SK-N-SH (cell line): ENCODE results near the gene ATP12A. TPM values are rescaled to one million over a fixed set of nuclear protein-coding genes. Genes with fewer than 3 reads are reported as not detected.
"Not testable (repeated sequence)": the region's sequence is repeated elsewhere in the genome, so short reads cannot be mapped to it uniquely, and the experiment has no call there.

Experiments used
- CTCF ChIA-PET: fragments of 300-600, 350-600 bp; formaldehyde crosslinking; extraction: SDS; loops from one replicate; lab custom pipeline; 2021; lab: Yijun Ruan, JAX
- POLR2A ChIA-PET: fragments of 350-600 bp; sonication (Branson Sonifier 250); formaldehyde crosslinking; extraction: SDS; loops from one replicate; lab custom pipeline; 2020; ENCODE audit warnings: antibody characterized with exemption, inconsistent platforms; lab: Yijun Ruan, JAX
- DNase-seq: peaks from one replicate; pipeline ENCODE4 v3.0.0; 2012
- H2AFZ ChIP-seq: fragments of 200-600 bp; sonication (generic); 2 replicates; pipeline ENCODE4 v1.8.1; 2016; ENCODE audit warnings: antibody characterized with exemption, mild to moderate bottlenecking, low read depth
- H3F3A ChIP-seq: fragments of 200-600 bp; sonication (generic); replicated peaks from 2 replicates; pipeline ENCODE3; 2016; ENCODE audit warnings: antibody characterized with exemption, mild to moderate bottlenecking; ENCODE audit not compliant: insufficient read depth
- H3K27ac ChIP-seq, 2 experiments: fragments of 200-500 bp in 1 of 2; fragments of 200-600 bp in 1 of 2; sonication (Bioruptor generic) in 1 of 2; sonication (generic), shearing (Covaris generic) in 1 of 2; 2 replicates each; pipeline versions ENCODE4 v1.5.1 to v1.6.1; 2014 to 2016; ENCODE audit warnings: low read depth in 2 of 2, inconsistent platforms in 1 of 2, low read length in 1 of 2, mild to moderate bottlenecking in 1 of 2, mixed read lengths in 1 of 2
- H3K27me3 ChIP-seq: fragments of 200-600 bp; sonication (generic), shearing (Covaris generic); 2 replicates; pipeline ENCODE4 v1.6.1; 2016; ENCODE audit warnings: mixed run types; ENCODE audit not compliant: insufficient read depth
- H3K36me3 ChIP-seq, 2 experiments: fragments of 200-500 bp in 1 of 2; fragments of 200-600 bp in 1 of 2; sonication (Bioruptor generic) in 1 of 2; sonication (generic) in 1 of 2; replicated peaks in 1 of 2; 2 replicates each; pipeline versions ENCODE3 to v1.5.1; 2014 to 2016; ENCODE audit warnings: low read length in 1 of 2, mild to moderate bottlenecking in 1 of 2; ENCODE audit not compliant: insufficient read depth in 2 of 2, control insufficient read depth in 1 of 2
- H3K4me1 ChIP-seq, 2 experiments: fragments of 200-500 bp in 1 of 2; fragments of 200-600 bp in 1 of 2; sonication (Bioruptor generic) in 1 of 2; sonication (generic), shearing (Covaris generic) in 1 of 2; 2 replicates each; pipeline versions ENCODE4 v1.5.1 to v1.6.1; 2014 to 2016; ENCODE audit warnings: low read depth in 1 of 2, low read length in 1 of 2, mixed run types in 1 of 2; ENCODE audit not compliant: insufficient read depth in 2 of 2, control insufficient read depth in 1 of 2
- H3K4me2 ChIP-seq: fragments of 200-600 bp; sonication (generic), shearing (Covaris generic); 2 replicates; pipeline ENCODE4 v1.6.1; 2017; ENCODE audit warnings: mixed run types
- H3K4me3 ChIP-seq, 2 experiments: fragments of 200-500 bp in 1 of 2; fragments of 200-600 bp in 1 of 2; sonication (Bioruptor generic) in 1 of 2; sonication (generic), shearing (Covaris generic) in 1 of 2; 2 replicates each; pipeline versions ENCODE4 v1.5.1 to v1.8.1; 2014 to 2016; ENCODE audit warnings: low read depth in 2 of 2, inconsistent platforms in 1 of 2, low read length in 1 of 2, mild to moderate bottlenecking in 1 of 2, mixed read lengths in 1 of 2, moderate library complexity in 1 of 2
- H3K79me2 ChIP-seq: fragments of 200-600 bp; sonication (generic); 2 replicates; pipeline ENCODE4 v1.8.1; 2017; ENCODE audit warnings: mild to moderate bottlenecking; ENCODE audit not compliant: insufficient read depth
- H3K9ac ChIP-seq: fragments of 200-600 bp; sonication (generic); 2 replicates; pipeline ENCODE4 v1.6.1; 2017; ENCODE audit warnings: mixed run types
- H3K9me2 ChIP-seq: fragments of 200-600 bp; sonication (generic); 2 replicates; pipeline ENCODE4 v1.6.1; 2017; ENCODE audit warnings: mixed run types
- H3K9me3 ChIP-seq: fragments of 200-600 bp; sonication (generic); 2 replicates; pipeline ENCODE4 v1.6.1; 2017; ENCODE audit warnings: mixed run types, mild to moderate bottlenecking, moderate library complexity
- H4K20me1 ChIP-seq: fragments of 200-600 bp; sonication (generic); 2 replicates; pipeline ENCODE4 v1.6.1; 2017; ENCODE audit warnings: mild to moderate bottlenecking, mixed run types; ENCODE audit not compliant: insufficient read depth
- CTCF ChIP-seq: fragments of 200-600 bp; sonication (generic); IDR thresholded peaks from 2 replicates; pipeline ENCODE4 v1.6.1; 2017; ENCODE audit warnings: antibody characterized with exemption, mild to moderate bottlenecking, moderate library complexity
- ELF1 ChIP-seq: IDR thresholded peaks from 2 replicates; pipeline ENCODE4 v1.4.0; 2012
- EZH2phosphoT487 ChIP-seq: fragments of 200-600 bp; sonication (generic); IDR thresholded peaks from 2 replicates; pipeline ENCODE4 v1.6.1; 2017; ENCODE audit warnings: low read depth, mixed run types, mild to moderate bottlenecking, antibody characterized with exemption, moderate library complexity, borderline replicate concordance
- FOXJ3 ChIP-seq: sonication (generic); formaldehyde crosslinking; IDR thresholded peaks from 2 replicates; pipeline ENCODE4 v1.5.1; 2020; ENCODE audit warnings: mild to moderate bottlenecking, missing genetic modification reagents
- GABPA ChIP-seq: IDR thresholded peaks from 2 replicates; pipeline ENCODE4 v1.4.0; 2012; ENCODE audit warnings: low read depth, mild to moderate bottlenecking
- MAX ChIP-seq: IDR thresholded peaks from 2 replicates; pipeline ENCODE4 v1.4.0; 2012; ENCODE audit warnings: low read depth
- MXI1 ChIP-seq: IDR thresholded peaks from 2 replicates; pipeline ENCODE4 v1.6.1; 2012; ENCODE audit warnings: mild to moderate bottlenecking, low read depth, low read length, improper control_type of control experiment
- NFIC ChIP-seq: IDR thresholded peaks from 2 replicates; pipeline ENCODE4 v1.4.0; 2012; ENCODE audit warnings: borderline replicate concordance
- NRF1 ChIP-seq: IDR thresholded peaks from 2 replicates; pipeline ENCODE4 v1.6.1; 2012; ENCODE audit warnings: low read depth, mild to moderate bottlenecking, low read length
- POLR2AphosphoS5 ChIP-seq: IDR thresholded peaks from 2 replicates; pipeline ENCODE4 v1.6.1; 2012; ENCODE audit warnings: low read depth, low read length
- RAD21 ChIP-seq: IDR thresholded peaks from 2 replicates; pipeline ENCODE4 v1.6.1; 2012; ENCODE audit warnings: mild to moderate bottlenecking, low read length
- RFX5 ChIP-seq: IDR thresholded peaks from 2 replicates; pipeline ENCODE4 v1.6.1; 2012; ENCODE audit warnings: mild to moderate bottlenecking, improper control_type of control experiment, low read length
- RXRA ChIP-seq: IDR thresholded peaks from 2 replicates; pipeline ENCODE4 v1.4.0; 2012; ENCODE audit warnings: low read depth, mild to moderate bottlenecking, borderline replicate concordance
- SMC3 ChIP-seq: IDR thresholded peaks from 2 replicates; pipeline ENCODE4 v1.6.1; 2012; ENCODE audit warnings: low read depth, low read length, improper control_type of control experiment
- TEAD4 ChIP-seq: IDR thresholded peaks from 2 replicates; pipeline ENCODE4 v1.4.0; 2012; ENCODE audit warnings: mild to moderate bottlenecking, borderline replicate concordance; ENCODE audit not compliant: insufficient read depth
- WGBS: methylation state at CpG from one replicate; pipeline ENCODE4 v1.1.6; 2017; ENCODE audit warnings: low lambda C conversion rate; 5-methylcytosine and 5-hydroxymethylcytosine counted together
- polyA plus RNA-seq, 3 experiments: library from polyadenylated mRNA; depleted of rRNA; stranded (reverse); fragments of >200 nt; gene quantifications; 2 replicates each; pipeline ENCODE4 v1.2.3, GENCODE V29; 2012
- TF ChIP-seq, protein P1 (sequence below): IDR thresholded peaks from 2 replicates; pipeline ENCODE4; 2012

ATP12A gene
- polyA plus RNA-seq, 1 of the 3 experiments (the other 2 are of a cell fraction): not detected

DNA sequence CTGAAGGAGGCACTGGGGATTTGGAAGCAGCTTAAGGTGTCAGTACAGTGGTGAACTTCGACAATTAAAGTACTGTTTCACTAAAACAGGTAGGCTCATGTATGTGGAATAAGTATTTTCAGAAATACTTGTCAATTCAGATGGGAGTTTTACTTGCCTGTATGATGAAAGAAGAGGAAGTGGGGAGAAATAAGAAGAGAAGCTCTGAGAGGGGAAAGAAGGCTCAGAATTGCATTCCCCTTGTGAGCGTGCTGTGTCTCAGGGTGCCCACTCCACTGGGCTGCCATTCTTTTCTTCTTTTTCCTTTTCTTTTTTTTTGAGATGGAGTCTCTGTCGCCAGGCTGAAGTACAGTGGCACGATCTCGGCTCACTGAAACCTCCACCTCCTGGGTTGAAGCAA, 45.2 kb downstream of the ATP12A start:
- TF ChIP-seq POLR2AphosphoS5 (no peak), EZH2phosphoT487 (no peak), ELF1 (no peak), NFIC (no peak), RFX5 (no peak), NRF1 (no peak), RAD21 (no peak), RXRA (no peak), GABPA (no peak), MXI1 (no peak)
- TF ChIP-seq, protein P1, sequence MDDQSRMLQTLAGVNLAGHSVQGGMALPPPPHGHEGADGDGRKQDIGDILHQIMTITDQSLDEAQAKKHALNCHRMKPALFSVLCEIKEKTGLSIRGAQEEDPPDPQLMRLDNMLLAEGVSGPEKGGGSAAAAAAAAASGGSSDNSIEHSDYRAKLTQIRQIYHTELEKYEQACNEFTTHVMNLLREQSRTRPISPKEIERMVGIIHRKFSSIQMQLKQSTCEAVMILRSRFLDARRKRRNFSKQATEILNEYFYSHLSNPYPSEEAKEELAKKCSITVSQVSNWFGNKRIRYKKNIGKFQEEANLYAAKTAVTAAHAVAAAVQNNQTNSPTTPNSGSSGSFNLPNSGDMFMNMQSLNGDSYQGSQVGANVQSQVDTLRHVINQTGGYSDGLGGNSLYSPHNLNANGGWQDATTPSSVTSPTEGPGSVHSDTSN: no peak
- Histone ChIP-seq H3K9ac (no peak overlapping the region), H3K36me3 (no peaks in the 10 kb centered on the region), H3F3A (no peaks in the 10 kb centered on the region), H3K4me3 (no peak overlapping the region), H3K9me2 (no peaks in the 10 kb centered on the region), H3K79me2 (no peaks in the 10 kb centered on the region), H3K9me3 (no peaks in the 10 kb centered on the region), H3K27ac (no peak overlapping the region), H3K4me1 (no peaks in the 10 kb centered on the region), H4K20me1 (no peaks in the 10 kb centered on the region), H3K27me3 (peaks cover 8% of the 10 kb centered on the region; the same call in 1 of the 2 replicates), H2AFZ (no peak overlapping the region), H3K4me2 (no peak overlapping the region)
- ChIA-PET CTCF (interaction anchor here (1.6 to 3.1 kb wide), 2 partner anchors 9 to 32 kb away, joined by 4 to 11 read pairs; no protein-coding TSS in a partner anchor), POLR2A (no interaction called here)
- 23% methylated on average over 5 of the region's 5 CpGs for WGBS
- no peak for DNase-seq

- Histone ChIP-seq H3K4me3 (no peak overlapping the region; a peak in 1 of 4 replicates), H3K27ac (no peak overlapping the region), H3K9me3 (no peaks in the 10 kb centered on the region), H3K9me2 (no peaks in the 10 kb centered on the region), H3K9ac (no peak overlapping the region), H3K79me2 (no peaks in the 10 kb centered on the region), H3K27me3 (peaks cover 8% of the 10 kb centered on the region; the same call in 1 of the 2 replicates), H4K20me1 (no peaks in the 10 kb centered on the region), H3K4me2 (no peak overlapping the region), H3K4me1 (no peaks in the 10 kb centered on the region), H3F3A (no peaks in the 10 kb centered on the region), H2AFZ (no peak overlapping the region), H3K36me3 (no peaks in the 10 kb centered on the region)
- TF ChIP-seq FOXJ3 (CRISPR knock-in tag): no peak
- no peak for TF ChIP-seq GABPA
- TF ChIP-seq TEAD4: no peak
- TF ChIP-seq CTCF: peak; percentile 74
- peak; percentile 52; the same call in 1 of the 2 replicates for TF ChIP-seq MAX
- TF ChIP-seq SMC3: peak; percentile 60
- peak; percentile 42; the same call in 1 of the 2 replicates for TF ChIP-seq MXI1
- TF ChIP-seq RAD21: peak; percentile 78
- WGBS: 45% methylated on average over 24 of the region's 24 CpGs
- peak; percentile 85 for DNase-seq
- POLR2A ChIA-PET: no interaction called here
- CTCF ChIA-PET: interaction anchor here (0.6 to 2.4 kb wide), 15 partner anchors 10 to 516 kb away, joined by 3 to 9 read pairs (median 3); no protein-coding TSS in a partner anchor
These were observed 47.8 kb downstream of the ATP12A start for GRCh38 chr13:24727731-24728601.

DNA sequence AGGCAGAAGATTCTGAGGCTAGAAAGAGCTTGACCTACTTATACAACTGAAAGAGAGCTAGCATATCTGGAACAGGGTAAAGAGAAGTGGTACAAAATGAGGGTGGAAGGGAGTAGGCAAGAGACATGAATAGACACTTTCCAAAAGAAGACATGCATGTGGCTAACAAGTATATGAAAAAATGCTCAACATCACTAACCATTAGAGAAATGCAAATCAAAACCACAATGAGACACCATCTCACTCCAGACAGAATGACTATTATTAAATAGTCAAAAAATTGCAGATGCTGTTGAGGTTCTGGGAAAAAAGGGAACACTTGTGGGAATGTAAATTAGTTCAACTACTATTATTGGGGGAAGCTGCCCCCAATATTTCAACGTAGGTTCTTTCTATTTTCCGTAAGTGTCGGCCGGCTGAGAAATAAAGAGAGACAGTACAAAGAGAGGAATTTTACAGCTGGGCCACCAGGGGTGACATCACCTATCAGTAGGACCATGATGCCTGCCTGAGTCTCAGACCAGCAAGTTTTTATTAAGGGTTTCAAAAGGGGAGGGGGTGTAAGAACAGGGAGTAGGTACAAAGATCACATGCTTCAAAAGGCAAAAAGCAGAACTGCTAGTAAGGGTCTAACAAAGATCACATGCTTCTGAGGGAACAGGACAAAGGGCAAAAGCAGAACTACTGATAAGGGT, 50.8 kb downstream of the ATP12A start:
- H2AFZ ChIP-seq, POLR2A ChIA-PET, H3K27me3 ChIP-seq, H3K4me2 ChIP-seq, H3K27ac ChIP-seq, H3K9me3 ChIP-seq, H3K4me1 ChIP-seq, H3F3A ChIP-seq, H3K9me2 ChIP-seq, H3K79me2 ChIP-seq, DNase-seq, H3K4me3 ChIP-seq, H3K9ac ChIP-seq, H4K20me1 ChIP-seq, H3K36me3 ChIP-seq: not testable (repeated sequence)
- 62% methylated on average over 4 of the region's 4 CpGs for WGBS
- CTCF ChIA-PET: interaction anchor here (2.8 kb wide), 1 partner anchor 10 kb away, joined by 8 read pairs; no protein-coding TSS in a partner anchor
